OCI-LY1 (cell line): ENCODE measurements around the gene ESYT2.

Experiments
- H2AFZ ChIP-seq: fragments of 200-600 bp; sonication (generic), shearing (Covaris generic); 2 replicates; pipeline ENCODE4 v1.6.0; 2014; ENCODE audit warnings: antibody characterized with exemption, mild to moderate bottlenecking, low read length
- H3F3A ChIP-seq: fragments of 200-600 bp; sonication (generic), shearing (Covaris generic); 2 replicates; pipeline ENCODE4 v1.6.0; 2014; ENCODE audit warnings: mild to moderate bottlenecking, antibody characterized with exemption, low read length, moderate library complexity; ENCODE audit not compliant: insufficient read depth
- H3K27ac ChIP-seq: fragments of 200-600 bp; sonication (generic); 2 replicates; pipeline ENCODE4 v1.5.1; 2014; ENCODE audit warnings: low read length, mixed run types, mild to moderate bottlenecking, low read depth; ENCODE audit not compliant: poor library complexity, severe bottlenecking
- H3K27me3 ChIP-seq: fragments of 200-600 bp; sonication (generic); 2 replicates; pipeline ENCODE4 v1.6.0; 2014; ENCODE audit warnings: antibody characterized with exemption, mild to moderate bottlenecking, low read length, moderate library complexity; ENCODE audit not compliant: insufficient read depth
- H3K36me3 ChIP-seq: fragments of 200-600 bp; sonication (generic); 2 replicates; pipeline ENCODE4 v1.6.1; 2014; ENCODE audit warnings: mild to moderate bottlenecking, antibody characterized with exemption, low read length, moderate library complexity, mixed read lengths; ENCODE audit not compliant: insufficient read depth
- H3K4me1 ChIP-seq: fragments of 200-600 bp; sonication (generic); 2 replicates; pipeline ENCODE4 v1.5.1; 2014; ENCODE audit warnings: mild to moderate bottlenecking, low read length, moderate library complexity; ENCODE audit not compliant: insufficient read depth, severe bottlenecking
- H3K4me2 ChIP-seq: fragments of 200-600 bp; sonication (generic), shearing (Covaris generic); 2 replicates; pipeline ENCODE4 v1.6.1; 2014; ENCODE audit warnings: low read length
- H3K4me3 ChIP-seq: fragments of 200-600 bp; sonication (generic); 2 replicates; pipeline ENCODE4 v1.5.1; 2014; ENCODE audit warnings: low read length, low read depth, mild to moderate bottlenecking, mixed read lengths; ENCODE audit not compliant: poor library complexity, severe bottlenecking
- H3K79me2 ChIP-seq: fragments of 200-600 bp; shearing (Covaris generic); 2 replicates; pipeline ENCODE4 v1.6.1; 2016; ENCODE audit warnings: mixed run types, low read length, mixed read lengths; ENCODE audit not compliant: insufficient read depth
- H3K9ac ChIP-seq: fragments of 200-600 bp; sonication (generic), shearing (Covaris generic); 2 replicates; pipeline ENCODE4 v1.6.1; 2014; ENCODE audit warnings: mild to moderate bottlenecking, low read length, mixed read lengths
- H3K9me2 ChIP-seq: fragments of 200-600 bp; sonication (generic), shearing (Covaris generic); 2 replicates; pipeline ENCODE4 v1.6.1; 2014; ENCODE audit warnings: low read depth, mild to moderate bottlenecking, low read length, mixed read lengths
- H3K9me3 ChIP-seq: fragments of 200-600 bp; shearing (Covaris generic); 2 replicates; pipeline ENCODE4 v1.6.1; 2014; ENCODE audit warnings: low read length, mixed read lengths
- H4K20me1 ChIP-seq: fragments of 200-600 bp; sonication (generic), shearing (Covaris generic); 2 replicates; pipeline ENCODE4 v1.6.0; 2016; ENCODE audit warnings: mild to moderate bottlenecking, low read length; ENCODE audit not compliant: insufficient read depth
- EZH2 ChIP-seq: fragments of 200-600 bp; sonication (generic), shearing (Covaris generic); IDR thresholded peaks from 2 replicates; pipeline ENCODE4 v1.8.0; 2017; ENCODE audit warnings: borderline replicate concordance, mixed run types, mild to moderate bottlenecking, antibody characterized with exemption, low read length, moderate library complexity, mixed read lengths
- TF ChIP-seq, protein P1 (sequence below): fragments of 200-600 bp; sonication (generic), shearing (Covaris generic); IDR thresholded peaks from 2 replicates; pipeline ENCODE4 v1.5.1; 2017; ENCODE audit warnings: mild to moderate bottlenecking, antibody characterized with exemption, low read length, moderate library complexity, mixed read lengths

Gene ESYT2

DNA sequence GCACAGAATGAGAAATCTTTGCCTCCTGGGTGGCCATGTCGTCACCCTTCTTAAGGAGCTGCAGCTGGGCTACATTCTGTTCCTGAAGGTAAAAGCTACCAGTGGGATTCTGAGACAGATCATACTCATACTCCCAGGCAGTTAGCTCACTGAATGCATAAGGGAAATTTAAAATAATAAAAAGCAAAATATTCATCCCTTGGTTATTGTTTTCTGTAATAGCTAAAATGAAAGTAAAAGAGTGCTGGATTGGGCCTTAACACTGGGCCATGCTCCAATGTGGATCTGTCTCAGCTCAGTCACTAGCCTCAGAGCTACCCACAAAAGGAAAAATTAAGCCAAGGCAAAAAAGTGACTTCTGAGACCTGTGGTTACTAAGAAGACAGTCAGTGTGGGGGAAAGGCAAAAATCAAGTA, 18.1 kb upstream of the ESYT2 start:
- no peaks in the 10 kb centered on the region for H4K20me1 ChIP-seq
- no peaks in the 10 kb centered on the region for H3K4me1 ChIP-seq
- no peak overlapping the region for H3K4me2 ChIP-seq
- H3K27me3 ChIP-seq = peaks cover 6% of the 10 kb centered on the region; the same call in 1 of the 2 replicates
- no peak for TF ChIP-seq EZH2
- TF ChIP-seq, protein P1, sequence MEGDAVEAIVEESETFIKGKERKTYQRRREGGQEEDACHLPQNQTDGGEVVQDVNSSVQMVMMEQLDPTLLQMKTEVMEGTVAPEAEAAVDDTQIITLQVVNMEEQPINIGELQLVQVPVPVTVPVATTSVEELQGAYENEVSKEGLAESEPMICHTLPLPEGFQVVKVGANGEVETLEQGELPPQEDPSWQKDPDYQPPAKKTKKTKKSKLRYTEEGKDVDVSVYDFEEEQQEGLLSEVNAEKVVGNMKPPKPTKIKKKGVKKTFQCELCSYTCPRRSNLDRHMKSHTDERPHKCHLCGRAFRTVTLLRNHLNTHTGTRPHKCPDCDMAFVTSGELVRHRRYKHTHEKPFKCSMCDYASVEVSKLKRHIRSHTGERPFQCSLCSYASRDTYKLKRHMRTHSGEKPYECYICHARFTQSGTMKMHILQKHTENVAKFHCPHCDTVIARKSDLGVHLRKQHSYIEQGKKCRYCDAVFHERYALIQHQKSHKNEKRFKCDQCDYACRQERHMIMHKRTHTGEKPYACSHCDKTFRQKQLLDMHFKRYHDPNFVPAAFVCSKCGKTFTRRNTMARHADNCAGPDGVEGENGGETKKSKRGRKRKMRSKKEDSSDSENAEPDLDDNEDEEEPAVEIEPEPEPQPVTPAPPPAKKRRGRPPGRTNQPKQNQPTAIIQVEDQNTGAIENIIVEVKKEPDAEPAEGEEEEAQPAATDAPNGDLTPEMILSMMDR = no peak
- no peak overlapping the region for H3K9ac ChIP-seq
- no peaks in the 10 kb centered on the region for H3K9me2 ChIP-seq
- no peaks in the 10 kb centered on the region for H3K79me2 ChIP-seq
- no peak overlapping the region for H2AFZ ChIP-seq
- peaks cover 20% of the 10 kb centered on the region for H3K9me3 ChIP-seq
- H3F3A ChIP-seq = no peaks in the 10 kb centered on the region
- H3K4me3 ChIP-seq = no peak overlapping the region
- no peak overlapping the region for H3K27ac ChIP-seq
- no peaks in the 10 kb centered on the region; the same call in 1 of the 2 replicates for H3K36me3 ChIP-seq

DNA sequence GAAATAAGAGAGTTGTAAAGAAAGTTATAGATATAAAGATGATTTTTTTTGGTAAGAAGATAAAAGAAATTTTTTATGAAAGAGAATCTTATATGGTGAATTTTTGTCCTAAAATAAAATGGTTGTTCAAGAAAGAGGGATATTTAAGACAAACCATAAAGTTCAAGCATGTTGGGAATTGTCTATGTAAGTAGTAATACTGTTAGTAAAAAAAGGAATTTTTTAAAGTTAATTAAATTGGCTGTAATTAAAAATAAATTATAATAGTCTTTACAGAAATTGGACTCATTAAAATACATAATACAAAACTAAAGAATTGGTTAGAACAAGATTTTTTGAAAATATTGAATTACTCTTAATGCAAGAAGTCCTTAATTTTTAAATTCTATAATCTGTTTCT, 17.0 kb upstream of the ESYT2 start:
- H3K27ac ChIP-seq = no peak overlapping the region
- no peaks in the 10 kb centered on the region for H3K9me2 ChIP-seq
- no peaks in the 10 kb centered on the region for H4K20me1 ChIP-seq
- TF ChIP-seq EZH2 = no peak
- TF ChIP-seq, protein P1 = no peak
- no peaks in the 10 kb centered on the region; the same call in 1 of the 2 replicates for H3K36me3 ChIP-seq
- no peak overlapping the region for H3K9ac ChIP-seq
- no peaks in the 10 kb centered on the region for H3F3A ChIP-seq
- peaks cover 20% of the 10 kb centered on the region for H3K9me3 ChIP-seq
- H3K4me3 ChIP-seq = no peak overlapping the region
- H3K27me3 ChIP-seq = peaks cover 6% of the 10 kb centered on the region; the same call in 1 of the 2 replicates
- no peaks in the 10 kb centered on the region for H3K4me1 ChIP-seq
- H3K79me2 ChIP-seq = no peaks in the 10 kb centered on the region
- no peak overlapping the region for H3K4me2 ChIP-seq
- no peak overlapping the region for H2AFZ ChIP-seq

DNA sequence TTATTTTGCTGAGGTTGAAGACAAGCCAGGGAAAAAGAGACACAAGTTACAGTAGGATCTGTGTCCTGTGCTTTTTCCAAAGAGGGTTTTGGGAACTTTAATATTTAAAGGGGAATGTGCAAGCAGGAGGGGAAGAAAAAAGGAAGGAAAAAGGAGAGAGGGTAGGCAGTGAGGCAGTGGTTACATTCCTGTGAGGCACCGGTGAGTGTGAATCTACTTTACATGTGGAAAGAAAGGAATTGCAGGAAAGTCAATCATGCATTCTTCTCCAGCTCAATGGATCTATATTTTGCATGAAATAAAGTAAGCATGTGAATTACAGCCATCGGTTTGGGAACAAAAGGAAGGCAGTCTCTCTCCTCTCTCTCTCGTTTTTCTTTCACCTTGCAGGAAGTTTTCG, 14.5 kb upstream of the ESYT2 start:
- Histone ChIP-seq H3K36me3 (no peaks in the 10 kb centered on the region; the same call in 1 of the 2 replicates), H3K27me3 (no peaks in the 10 kb centered on the region), H3K27ac (no peak overlapping the region), H3K9ac (no peak overlapping the region), H3K9me3 (peaks cover 18% of the 10 kb centered on the region), H3K9me2 (no peaks in the 10 kb centered on the region), H3K4me3 (no peak overlapping the region), H3F3A (no peaks in the 10 kb centered on the region), H3K79me2 (no peaks in the 10 kb centered on the region), H4K20me1 (no peaks in the 10 kb centered on the region), H3K4me2 (no peak overlapping the region), H3K4me1 (no peaks in the 10 kb centered on the region), H2AFZ (no peak overlapping the region)
- TF ChIP-seq, protein P1 = no peak
- no peak for TF ChIP-seq EZH2
